Tibial nerve (tissue), 4 donors: ENCODE results near the gene COX8A. TPM values are rescaled to one million over a fixed set of nuclear protein-coding genes. Genes with fewer than 3 reads are reported as not detected.

Experiments
- DNase-seq, 2 donors: peaks; one replicate each; pipeline ENCODE4 v3.0.0-alpha.2; 2019; ENCODE audit warnings: low spot score in 2 of 2
- H3K27ac ChIP-seq, 4 donors: fragments of 200-600 bp; sonication (generic) in 3 of 4; one replicate each; pipeline ENCODE4 v1.5.1; 2017 to 2019; ENCODE audit warnings: mild to moderate bottlenecking in 1 of 4
- H3K27me3 ChIP-seq, 2 donors: fragments of 200-600 bp; sonication (generic) in 1 of 2; one replicate each; pipeline versions ENCODE4 v1.5.1 to v1.6.0; 2017 to 2019
- H3K36me3 ChIP-seq, 3 donors: fragments of 200-600 bp; sonication (generic); one replicate each; pipeline ENCODE4 v1.5.1; 2018 to 2019
- H3K4me1 ChIP-seq, 4 donors: fragments of 200-600 bp; sonication (generic) in 3 of 4; one replicate each; pipeline ENCODE4 v1.5.1; 2017 to 2019
- H3K4me3 ChIP-seq, 4 donors: fragments of 200-600 bp; sonication (generic) in 3 of 4; one replicate each; pipeline ENCODE4 v1.5.1; 2017 to 2019; ENCODE audit warnings: mild to moderate bottlenecking in 1 of 4, moderate library complexity in 1 of 4
- H3K9me3 ChIP-seq, 4 donors: fragments of 200-600 bp; sonication (generic) in 3 of 4; one replicate each; pipeline ENCODE4 v1.5.1; 2017 to 2019
- EP300 ChIP-seq, 2 donors: sonication (generic); formaldehyde crosslinking; IDR thresholded peaks; one replicate each; pipeline ENCODE4 v1.6.1; 2017; ENCODE audit warnings: antibody characterized with exemption in 2 of 2, mild to moderate bottlenecking in 1 of 2
- POLR2A ChIP-seq, 2 donors: fragments of 450-650 bp; IDR thresholded peaks; one replicate each; pipeline ENCODE4 v1.6.1; 2017; ENCODE audit warnings: antibody characterized with exemption in 2 of 2, mild to moderate bottlenecking in 2 of 2, moderate library complexity in 2 of 2
- WGBS, 2 donors: methylation state at CpG; one replicate each; pipeline ENCODE4 v1.1.5; 2018; 5-methylcytosine and 5-hydroxymethylcytosine counted together
- total RNA-seq, 4 donors: library from RNA; depleted of rRNA; stranded (reverse); fragments of >200 nt; gene quantifications; one replicate each; pipeline ENCODE4 v1.1.0, GENCODE V29; 2016
- TF ChIP-seq, protein P1 (sequence below), 5 experiments: fragments of 200-600 bp in 3 of 5; fragments of 450-650 bp in 2 of 5; sonication (generic) in 3 of 5; IDR thresholded peaks; one replicate each; pipeline ENCODE4 v1.5.1; 2016 to 2019; ENCODE audit warnings: antibody characterized with exemption in 5 of 5, mild to moderate bottlenecking in 3 of 5, moderate library complexity in 2 of 5

Gene COX8A
- total RNA-seq, 4 donors from 2014 or later, result 337 to 421 (median 383) TPM

- WGBS, 2 donors, result 69 to 73% methylated on average over 21 of the region's 27 CpGs
- TF ChIP-seq, protein P1, sequence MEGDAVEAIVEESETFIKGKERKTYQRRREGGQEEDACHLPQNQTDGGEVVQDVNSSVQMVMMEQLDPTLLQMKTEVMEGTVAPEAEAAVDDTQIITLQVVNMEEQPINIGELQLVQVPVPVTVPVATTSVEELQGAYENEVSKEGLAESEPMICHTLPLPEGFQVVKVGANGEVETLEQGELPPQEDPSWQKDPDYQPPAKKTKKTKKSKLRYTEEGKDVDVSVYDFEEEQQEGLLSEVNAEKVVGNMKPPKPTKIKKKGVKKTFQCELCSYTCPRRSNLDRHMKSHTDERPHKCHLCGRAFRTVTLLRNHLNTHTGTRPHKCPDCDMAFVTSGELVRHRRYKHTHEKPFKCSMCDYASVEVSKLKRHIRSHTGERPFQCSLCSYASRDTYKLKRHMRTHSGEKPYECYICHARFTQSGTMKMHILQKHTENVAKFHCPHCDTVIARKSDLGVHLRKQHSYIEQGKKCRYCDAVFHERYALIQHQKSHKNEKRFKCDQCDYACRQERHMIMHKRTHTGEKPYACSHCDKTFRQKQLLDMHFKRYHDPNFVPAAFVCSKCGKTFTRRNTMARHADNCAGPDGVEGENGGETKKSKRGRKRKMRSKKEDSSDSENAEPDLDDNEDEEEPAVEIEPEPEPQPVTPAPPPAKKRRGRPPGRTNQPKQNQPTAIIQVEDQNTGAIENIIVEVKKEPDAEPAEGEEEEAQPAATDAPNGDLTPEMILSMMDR (IDR thresholded peaks at IDR 0.05), result no peak
- TF ChIP-seq EP300 (IDR thresholded peaks at IDR 0.05) (no peak), POLR2A (IDR thresholded peaks at IDR 0.05) (no peak)
- peaks cover 0 to 18% (median 0%) of the 10 kb centered on the region in 4 donors for H3K4me1 ChIP-seq
These were observed 45.0 kb downstream of the COX8A start for GRCh38 chr11:64019106-64020037.

DNA sequence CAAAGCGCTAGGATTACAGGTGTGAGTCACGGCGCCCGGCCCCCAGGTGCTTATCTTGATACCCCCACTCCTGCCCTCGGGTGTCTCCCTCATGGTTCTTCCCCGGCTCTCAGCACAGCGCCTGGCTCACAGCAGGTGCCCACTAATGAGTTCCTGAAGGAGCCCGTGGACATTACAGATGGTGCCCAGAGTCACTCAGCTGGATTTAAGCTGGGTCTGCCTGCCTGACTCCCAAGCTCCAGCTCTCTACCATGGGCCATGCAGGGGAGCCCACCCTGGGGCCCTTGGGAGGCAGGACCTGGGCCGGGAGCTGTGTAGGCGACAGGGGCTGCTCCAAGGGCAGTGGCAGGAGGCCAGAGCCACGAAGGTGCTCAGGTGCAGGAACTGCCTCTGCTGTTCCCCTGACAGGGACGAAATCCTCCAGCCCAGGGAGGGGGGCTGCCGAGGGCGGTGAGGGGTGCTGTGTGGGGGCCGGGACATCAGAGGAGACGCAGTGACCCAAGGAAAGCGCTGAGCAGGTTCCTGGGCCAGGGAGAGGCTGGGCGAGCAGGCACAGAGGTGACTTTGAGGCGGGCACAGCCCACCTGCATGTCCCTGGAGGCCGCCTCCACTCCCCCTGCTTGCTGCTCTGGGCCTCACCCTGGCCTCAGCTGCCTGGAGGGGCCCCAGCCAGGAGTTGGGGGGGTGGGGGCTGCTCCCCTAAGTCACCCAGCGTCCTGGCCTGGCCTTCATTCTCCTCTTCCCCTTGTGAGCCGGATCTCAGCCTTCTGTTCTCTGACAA is 46.7 kb downstream of the COX8A start:
- Histone ChIP-seq H3K4me3 (no peak overlapping the region), H3K4me1 (peaks cover 0 to 18% (median 0%) of the 10 kb centered on the region in 4 donors), H3K9me3 (no peaks in the 10 kb centered on the region), H3K36me3 (no peaks in the 10 kb centered on the region), H3K27ac (no peak overlapping the region), H3K27me3 (no peaks in the 10 kb centered on the region)
- DNase-seq, result no peak
- 86% methylated on average over 12 to 14 of the region's 22 CpGs for WGBS, 2 donors
- no peak for TF ChIP-seq POLR2A (IDR thresholded peaks at IDR 0.05)
- no peak for TF ChIP-seq EP300 (IDR thresholded peaks at IDR 0.05)
- TF ChIP-seq, protein P1 (IDR thresholded peaks at IDR 0.05), result no peak

More at GRCh38 chr11:64019106-64020037, 45.0 kb downstream of the COX8A start:
- Histone ChIP-seq H3K4me3 (no peak overlapping the region), H3K27me3 (no peaks in the 10 kb centered on the region), H3K9me3 (no peaks in the 10 kb centered on the region), H3K27ac (no peak overlapping the region), H3K36me3 (no peaks in the 10 kb centered on the region)
- no peak for DNase-seq

DNA sequence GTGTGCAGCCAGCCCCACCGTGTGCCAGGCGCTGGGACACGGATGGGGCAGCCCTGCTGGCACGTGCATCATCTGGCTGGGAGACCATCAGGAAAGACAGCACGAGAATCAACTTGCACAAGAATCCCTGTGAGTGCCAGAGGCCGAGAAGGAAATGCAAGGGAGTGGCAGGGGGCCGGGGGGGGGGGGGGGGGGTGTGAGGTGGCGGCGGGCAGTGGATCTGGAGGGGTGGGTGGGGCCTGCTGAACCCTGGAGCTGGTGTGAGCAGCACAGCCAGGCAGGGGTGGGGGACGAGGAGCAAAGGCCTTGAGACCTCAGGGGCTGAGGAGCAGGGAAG is 47.3 kb downstream of the COX8A start:
- H3K27ac ChIP-seq, result no peak overlapping the region
- no peak for DNase-seq
- 56 to 62% methylated on average over 8 to 10 of the region's 10 CpGs for WGBS, 2 donors
- H3K4me1 ChIP-seq, result peaks cover 0 to 18% (median 0%) of the 10 kb centered on the region in 4 donors
- no peaks in the 10 kb centered on the region for H3K27me3 ChIP-seq
- no peaks in the 10 kb centered on the region for H3K9me3 ChIP-seq
- H3K36me3 ChIP-seq, result no peaks in the 10 kb centered on the region
- TF ChIP-seq, protein P1 (IDR thresholded peaks at IDR 0.05), result no peak
- TF ChIP-seq POLR2A (IDR thresholded peaks at IDR 0.05) (no peak), EP300 (IDR thresholded peaks at IDR 0.05) (no peak)
- no peak overlapping the region for H3K4me3 ChIP-seq

GRCh38 chr11:64022125-64022784 is 47.8 kb downstream of the COX8A start:
- H3K27ac ChIP-seq, result no peak overlapping the region
- no peaks in the 10 kb centered on the region for H3K27me3 ChIP-seq
- 75 to 83% methylated on average over 14 of the region's 14 CpGs for WGBS, 2 donors
- H3K4me1 ChIP-seq, result peaks cover 0 to 18% (median 0%) of the 10 kb centered on the region in 4 donors
- H3K4me3 ChIP-seq, result no peak overlapping the region
- TF ChIP-seq, protein P1 (IDR thresholded peaks at IDR 0.05), result no peak
- no peak for TF ChIP-seq POLR2A (IDR thresholded peaks at IDR 0.05)
- TF ChIP-seq EP300 (IDR thresholded peaks at IDR 0.05), result no peak
- H3K36me3 ChIP-seq, result no peaks in the 10 kb centered on the region
- no peak for DNase-seq
- no peaks in the 10 kb centered on the region for H3K9me3 ChIP-seq
